Kasumi-1 (cell line): Measurements from ENCODE around the gene FAM193A.
A peak's percentile ranks its signal among the peaks of the same experiment; 100 is the strongest.
"Not testable (repeated sequence)": the region's sequence is repeated elsewhere in the genome, so short reads cannot be mapped to it uniquely, and the experiment has no call there.

Experiments
- DNase-seq, 2 experiments: peaks; one replicate each; lab custom pipeline; 2025; lab: John Stamatoyannopoulos, UW

Gene FAM193A

DNA sequence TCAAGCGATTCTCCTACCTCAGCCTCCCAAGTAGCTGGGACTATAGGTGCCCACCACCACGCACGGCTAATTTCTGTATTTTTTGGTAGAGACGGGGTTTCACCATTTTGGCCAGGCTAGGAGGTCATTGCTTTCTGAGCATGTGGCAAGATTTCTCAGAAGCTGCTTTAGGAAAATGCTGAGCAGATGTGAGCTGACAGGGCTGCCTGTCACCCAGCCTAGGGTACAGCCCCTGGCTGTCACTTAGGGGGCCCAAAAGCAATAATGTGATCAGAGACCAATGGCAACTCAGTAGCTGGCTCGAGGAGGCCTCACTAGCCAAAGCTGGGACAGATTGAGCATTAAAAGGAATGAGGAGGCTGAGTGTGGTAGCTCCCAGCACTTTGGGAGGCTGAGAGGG lies 154.9 kb downstream of the FAM193A start:
- DNase-seq, result no peak

GRCh38 chr4:2691952-2692435 lies 155.5 kb downstream of the FAM193A start:
- no peak for DNase-seq

DNA sequence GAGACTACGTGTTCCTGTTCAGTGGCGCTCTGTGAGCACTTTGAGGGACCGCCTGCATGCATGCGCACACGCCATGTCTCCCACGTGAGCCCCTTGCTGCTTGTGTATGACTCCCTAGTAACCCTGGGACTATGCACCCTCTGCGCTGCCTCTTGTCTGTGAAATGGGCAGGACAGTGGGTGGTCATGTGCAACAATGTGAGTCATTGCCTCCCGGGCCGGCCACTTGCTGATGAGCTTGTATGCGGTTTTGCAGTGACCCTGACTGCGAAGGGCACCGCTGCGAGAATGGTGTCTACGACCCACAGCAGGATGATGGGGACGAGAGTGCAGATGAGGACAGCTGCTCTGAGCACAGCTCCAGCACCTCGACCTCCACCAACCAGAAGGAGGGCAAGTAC lies 158.2 kb downstream of the FAM193A start:
- DNase-seq, result no peak

- DNase-seq, result no peak
Measured at GRCh38 chr4:2695346-2696060, 159.1 kb downstream of the FAM193A start.

- peak in 1 of 2 experiments; percentile 9 for DNase-seq
Measured at GRCh38 chr4:2696423-2696822, 160.0 kb downstream of the FAM193A start.

DNA sequence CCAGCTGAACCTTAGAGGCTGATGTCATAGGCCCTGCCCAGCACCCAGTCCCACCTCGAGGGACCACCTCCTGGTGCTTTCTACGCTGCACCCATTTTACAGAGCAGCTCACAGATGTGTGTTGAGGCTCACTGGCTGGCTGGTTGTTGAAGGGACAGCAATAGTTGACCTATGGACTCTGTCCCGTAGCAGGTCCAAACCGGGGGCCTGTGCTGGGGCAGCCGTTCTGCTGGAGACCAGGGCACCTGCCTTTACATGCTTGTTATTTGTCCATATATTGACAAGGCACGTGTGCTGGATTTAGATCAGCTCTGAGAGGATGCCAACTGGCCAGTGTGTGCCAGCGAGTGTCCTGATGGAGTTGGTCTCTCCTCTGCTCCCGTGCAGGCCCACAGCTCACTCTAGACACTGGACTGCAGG lies 161.6 kb downstream of the FAM193A start:
- no peak for DNase-seq

- no peak for DNase-seq
Measured at GRCh38 chr4:2698504-2698903, 162.1 kb downstream of the FAM193A start.

DNA sequence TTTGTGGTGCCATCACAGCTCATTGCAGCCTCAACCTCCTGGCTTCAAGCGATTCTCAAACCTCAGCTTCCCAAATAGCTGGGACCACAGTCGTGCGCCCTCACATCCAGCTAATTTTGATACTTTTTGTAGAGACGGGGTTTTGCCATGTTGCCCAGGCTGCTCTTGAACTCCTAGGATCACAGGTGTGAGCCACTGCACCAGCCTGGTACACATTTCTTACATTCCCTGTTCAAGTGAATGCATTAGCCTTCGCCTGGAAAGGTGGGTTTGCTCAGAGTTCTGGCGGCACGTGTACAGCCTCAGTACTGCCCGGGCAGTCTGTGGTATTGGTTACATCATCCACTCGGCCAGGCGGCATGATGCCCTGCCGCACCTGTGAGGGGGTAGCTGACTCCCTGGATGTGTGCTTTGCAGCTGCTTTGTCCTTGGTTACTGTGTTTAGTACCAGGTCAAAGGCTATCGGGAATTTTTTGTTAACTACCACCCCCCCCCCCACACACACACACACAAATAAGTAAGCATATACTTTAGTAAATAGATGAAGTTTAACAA lies 162.6 kb downstream of the FAM193A start:
- no peak for DNase-seq

- no peak for DNase-seq
Measured at GRCh38 chr4:2699534-2699933, 163.1 kb downstream of the FAM193A start.

- no peak for DNase-seq
Measured at GRCh38 chr4:2700031-2700430, 163.6 kb downstream of the FAM193A start.

DNA sequence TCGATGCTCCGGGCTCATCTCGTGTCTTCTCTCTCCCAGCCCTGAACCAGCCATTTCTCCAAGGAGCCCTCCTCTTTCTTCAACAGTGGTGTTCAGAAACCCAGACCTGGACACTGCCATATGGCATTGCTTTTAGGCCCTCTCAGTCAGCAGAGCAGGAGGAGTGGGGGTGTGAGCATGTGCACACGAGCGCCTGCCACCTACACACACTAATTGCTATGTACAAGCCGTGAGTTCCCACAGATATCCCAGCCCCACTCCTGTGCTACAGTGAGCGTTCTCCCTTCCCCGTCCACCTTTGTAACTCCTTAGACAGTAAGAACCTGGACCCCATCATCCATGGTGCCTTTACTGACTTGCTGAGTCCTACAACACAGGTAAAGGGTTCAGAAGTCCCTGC lies 165.9 kb downstream of the FAM193A start:
- DNase-seq, result no peak

DNA sequence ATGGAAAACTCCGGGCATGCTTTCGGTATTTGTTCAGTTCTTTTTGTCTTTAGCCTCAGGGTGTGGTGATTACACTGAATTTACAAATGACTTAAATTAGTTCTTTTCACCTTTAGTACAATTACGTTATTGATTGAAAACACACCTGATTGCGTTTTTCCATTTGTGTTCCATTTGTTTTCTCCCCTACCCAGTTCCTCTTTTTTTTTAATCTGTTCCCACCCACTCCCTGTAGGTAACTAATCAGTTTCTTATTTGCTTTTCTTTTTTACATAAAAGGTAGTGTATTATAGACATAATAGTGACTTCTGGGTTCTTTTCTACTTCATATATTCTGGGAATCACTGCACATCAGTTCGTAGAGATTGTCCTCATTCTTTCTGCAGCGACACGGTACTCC lies 166.3 kb downstream of the FAM193A start:
- DNase-seq, result no peak

DNA sequence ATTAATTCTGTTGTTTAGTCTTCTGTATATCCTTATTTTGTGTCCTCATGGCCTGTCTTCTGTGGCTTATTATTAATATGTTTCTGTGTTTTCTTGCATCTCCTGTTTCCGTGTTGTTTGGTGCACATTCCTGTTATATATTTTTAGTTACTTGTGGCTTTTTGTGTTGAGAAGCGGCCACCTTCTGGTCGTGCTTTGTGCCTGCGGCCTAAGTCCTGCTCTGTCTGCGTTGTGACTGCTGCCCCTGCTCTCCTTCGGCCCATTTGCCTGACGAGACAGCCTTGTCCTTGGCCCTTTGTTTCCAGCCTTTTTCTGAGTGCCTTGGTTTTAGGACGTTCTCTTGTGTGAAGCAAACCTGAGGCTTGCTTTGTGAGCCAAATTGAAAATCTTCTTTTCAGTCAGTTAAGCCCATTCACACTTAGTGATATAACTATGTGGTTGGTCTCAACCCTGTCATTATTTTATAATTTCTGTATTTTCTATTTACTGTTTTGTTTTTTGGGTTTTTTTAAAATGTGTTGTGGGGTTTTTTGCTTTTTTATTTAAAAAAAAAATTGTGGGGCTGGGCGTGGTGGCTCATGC lies 175.9 kb downstream of the FAM193A start:
- peak; percentile 46 to 47 for DNase-seq

DNA sequence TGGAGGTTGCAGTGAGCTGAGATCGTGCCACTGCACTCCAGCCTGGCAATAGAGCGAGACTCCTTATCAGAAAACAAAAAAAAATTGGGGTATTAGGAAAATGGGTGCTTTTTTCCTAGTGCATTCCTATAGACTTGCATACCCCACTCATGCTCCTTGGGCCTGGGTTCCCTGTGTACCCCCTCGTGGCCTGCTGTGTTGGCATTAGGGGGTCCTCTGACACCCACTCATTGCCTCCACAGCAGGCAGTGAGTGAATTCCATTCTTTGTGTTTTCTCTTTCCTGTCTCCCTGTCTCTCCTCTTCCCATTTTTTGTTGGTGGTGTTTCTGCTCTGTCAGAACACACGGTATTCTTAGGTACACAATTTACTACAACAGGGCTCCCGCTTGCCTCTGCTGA lies 176.9 kb downstream of the FAM193A start:
- no peak for DNase-seq

- no peak for DNase-seq
Measured at GRCh38 chr4:2714061-2714770, 177.8 kb downstream of the FAM193A start.

- no peak for DNase-seq
Measured at GRCh38 chr4:2714918-2715317, 178.5 kb downstream of the FAM193A start.

DNA sequence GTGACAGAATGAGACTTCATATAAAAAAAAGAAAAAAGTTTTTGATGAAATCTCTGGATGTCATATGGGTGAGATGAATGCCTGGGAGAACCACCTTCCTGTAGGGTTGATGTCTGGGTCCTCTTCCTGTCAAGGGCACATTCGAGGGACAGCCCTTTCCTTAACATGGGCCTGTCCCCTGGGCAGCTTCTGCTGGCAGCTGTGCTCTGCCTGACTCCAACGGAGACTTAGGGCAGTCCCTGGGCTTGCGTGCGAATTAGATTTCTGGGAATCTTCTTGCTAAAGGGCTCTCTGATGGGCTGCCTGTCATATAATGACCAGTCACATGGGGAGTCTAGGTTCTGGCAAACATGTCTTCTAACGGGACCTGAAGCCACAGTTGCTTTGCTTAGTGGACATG lies 179.0 kb downstream of the FAM193A start:
- no peak for DNase-seq

- DNase-seq, result no peak
Measured at GRCh38 chr4:2716236-2716635, 179.8 kb downstream of the FAM193A start.

DNA sequence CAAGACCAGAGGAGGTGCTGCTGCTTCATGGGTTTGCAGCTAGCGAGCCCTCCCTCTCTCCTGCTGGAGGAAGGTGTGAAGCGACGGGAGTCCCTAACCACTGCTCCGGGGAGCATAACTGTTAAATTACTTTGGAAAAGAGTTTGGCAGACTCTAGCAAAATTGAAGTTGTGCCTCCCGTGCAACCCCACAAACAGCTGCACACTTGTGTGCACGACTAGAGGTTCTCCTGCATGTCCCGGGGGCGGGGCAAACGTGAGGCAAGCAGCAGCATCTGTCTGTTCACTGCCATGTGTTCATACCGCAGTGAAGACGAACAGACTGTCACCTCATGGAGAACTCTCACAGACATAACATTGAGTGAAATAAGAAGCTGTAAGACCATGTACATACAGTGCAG lies 185.1 kb downstream of the FAM193A start:
- no peak for DNase-seq

DNA sequence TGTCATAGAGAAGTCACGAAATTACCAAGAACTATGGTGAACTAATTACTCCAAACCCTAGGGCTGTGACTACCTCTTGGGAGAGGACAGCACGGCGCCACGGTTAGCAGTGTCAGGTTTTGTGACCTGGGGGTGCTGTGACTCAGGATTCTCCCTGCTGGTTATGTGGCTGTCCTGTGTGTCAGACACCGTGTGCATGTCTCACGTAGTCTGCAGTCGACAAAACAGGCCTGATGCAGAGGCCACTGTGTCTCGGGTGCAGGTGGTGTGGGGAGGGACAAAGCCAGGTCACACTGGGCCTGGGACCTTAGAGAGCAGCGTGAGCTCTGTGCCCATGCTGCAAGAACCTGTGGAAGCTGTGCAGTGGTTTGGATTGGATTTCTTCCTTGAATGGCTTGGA lies 185.6 kb downstream of the FAM193A start:
- no peak for DNase-seq

GRCh38 chr4:2723751-2724150 lies 187.3 kb downstream of the FAM193A start:
- DNase-seq, result no peak

DNA sequence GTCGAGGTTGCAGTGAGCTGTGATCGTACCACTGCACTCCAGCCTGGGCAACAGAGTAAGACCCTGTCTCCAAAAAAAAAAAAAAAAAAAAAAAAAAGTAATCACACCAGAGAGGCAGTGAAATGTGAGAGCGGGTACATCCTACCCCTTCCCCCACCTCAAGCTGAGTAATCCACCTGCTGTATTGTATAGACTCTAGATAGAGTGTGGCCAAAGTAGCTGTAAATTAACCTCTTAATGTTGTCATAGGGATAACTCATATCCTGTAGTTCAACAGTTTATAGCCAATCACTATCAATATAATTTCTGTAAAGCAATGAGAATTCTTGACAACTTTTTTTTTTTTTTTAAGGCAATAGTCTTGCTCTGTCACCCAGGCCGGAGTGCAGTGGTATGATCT lies 188.9 kb downstream of the FAM193A start:
- DNase-seq, result no peak

- DNase-seq, result not testable (repeated sequence)
Measured at GRCh38 chr4:2726881-2727280, 190.4 kb downstream of the FAM193A start.
